CD4-positive, alpha-beta T cell (primary cell): ENCODE results near the gene PIK3AP1. TPM values are rescaled to one million over a fixed set of nuclear protein-coding genes. Genes with fewer than 3 reads are reported as not detected.

Experiments
- ATAC-seq: fragments of 200-7000 bp; cut with Tn5 transposase; one replicate; pipeline ENCODE4 v1.10.0; 2022; ENCODE audit warnings: mild to moderate bottlenecking; ENCODE audit not compliant: poor library complexity
- CTCF ChIA-PET: fragments of 350-600 bp; sonication (Branson Sonifier 250); formaldehyde crosslinking; loops from one replicate; lab custom pipeline; 2021; ENCODE audit warnings: antibody characterized with exemption, inconsistent platforms; lab: Charles Lee
- POLR2A ChIA-PET: fragments of 350-600 bp; sonication (Branson Sonifier 250); formaldehyde crosslinking; loops from one replicate; lab custom pipeline; 2021; ENCODE audit warnings: antibody characterized with exemption, inconsistent platforms; lab: Charles Lee
- DNase-seq, 14 experiments: peaks; one replicate each; pipeline ENCODE4 v3.0.0-alpha.2; 2013 to 2020; ENCODE audit warnings: mixed read lengths in 2 of 14
- H3K27ac ChIP-seq, 2 donors: one replicate each; pipeline versions ENCODE4 v1.5.1 to v1.7.0; 2013; ENCODE audit warnings: low read length in 2 of 2, low read depth in 1 of 2, mild to moderate bottlenecking in 1 of 2
- H3K27me3 ChIP-seq, 2 experiments: 1 replicate in 1 of 2; 2 replicates in 1 of 2; pipeline versions ENCODE4 v1.6.1 to v1.7.0; 2013; ENCODE audit warnings: low read length in 2 of 2, control low read depth in 1 of 2, mild to moderate bottlenecking in 1 of 2, moderate library complexity in 1 of 2; ENCODE audit not compliant: insufficient read depth in 2 of 2, control insufficient read depth in 1 of 2
- H3K36me3 ChIP-seq: one replicate; pipeline ENCODE4 v1.6.1; 2013; ENCODE audit warnings: low read length, control low read depth; ENCODE audit not compliant: insufficient read depth
- H3K4me1 ChIP-seq: one replicate; pipeline ENCODE4 v1.6.1; 2013; ENCODE audit warnings: low read length, control low read depth; ENCODE audit not compliant: insufficient read depth
- H3K4me3 ChIP-seq: one replicate; pipeline ENCODE4 v1.5.1; 2013; ENCODE audit warnings: mild to moderate bottlenecking, low read length, moderate library complexity
- H3K9me3 ChIP-seq, 2 experiments: 1 replicate in 1 of 2; 2 replicates in 1 of 2; pipeline versions ENCODE4 v1.6.1 to v1.7.0; 2013; ENCODE audit warnings: low read length in 2 of 2, mild to moderate bottlenecking in 2 of 2, control low read depth in 1 of 2, moderate library complexity in 1 of 2; ENCODE audit not compliant: control insufficient read depth in 1 of 2, insufficient read depth in 1 of 2
- H3K27ac Mint-ChIP-seq: one replicate; pipeline ENCODE4 v1.8.0; 2020; ENCODE audit warnings: mixed read lengths
- H3K27me3 Mint-ChIP-seq: one replicate; pipeline ENCODE4 v1.8.0; 2021; ENCODE audit warnings: mixed read lengths
- H3K36me3 Mint-ChIP-seq: one replicate; pipeline ENCODE4 v1.8.0; 2021; ENCODE audit warnings: low read depth, mixed read lengths
- H3K4me1 Mint-ChIP-seq: one replicate; pipeline ENCODE4 v1.8.0; 2021; ENCODE audit warnings: low read depth, mixed read lengths
- H3K4me3 Mint-ChIP-seq: one replicate; pipeline ENCODE4 v1.8.0; 2020; ENCODE audit warnings: mild to moderate bottlenecking, mixed read lengths
- H3K9me3 Mint-ChIP-seq: one replicate; pipeline ENCODE4 v1.8.0; 2020; ENCODE audit warnings: mixed read lengths
- CTCF ChIP-seq: fragments of 200-600 bp; IDR thresholded peaks from one replicate; pipeline ENCODE4 v1.8.0; 2022; ENCODE audit warnings: antibody characterized with exemption, mild to moderate bottlenecking
- intact Hi-C, 2 experiments: fragments of 100-400 bp; cut with DNase I in 1 of 2; cut with micrococcal nuclease in 1 of 2; formaldehyde crosslinking; loops; one replicate each; pipeline versions ENCODE4 v1.15.1 to v1.9.0; 2023 to 2025; cut with DNase I, micrococcal nuclease
- total RNA-seq, 174 experiments: library from RNA in 2 of 174; stranded (reverse) in 2 of 174; gene quantifications; one replicate each; pipeline ENCODE4 v1.2.3 and lab custom pipeline; 2021 to 2026

The PIK3AP1 gene
- total RNA-seq, 2 experiments from 2014 or later, result 0.58 to 0.59 TPM

DNA sequence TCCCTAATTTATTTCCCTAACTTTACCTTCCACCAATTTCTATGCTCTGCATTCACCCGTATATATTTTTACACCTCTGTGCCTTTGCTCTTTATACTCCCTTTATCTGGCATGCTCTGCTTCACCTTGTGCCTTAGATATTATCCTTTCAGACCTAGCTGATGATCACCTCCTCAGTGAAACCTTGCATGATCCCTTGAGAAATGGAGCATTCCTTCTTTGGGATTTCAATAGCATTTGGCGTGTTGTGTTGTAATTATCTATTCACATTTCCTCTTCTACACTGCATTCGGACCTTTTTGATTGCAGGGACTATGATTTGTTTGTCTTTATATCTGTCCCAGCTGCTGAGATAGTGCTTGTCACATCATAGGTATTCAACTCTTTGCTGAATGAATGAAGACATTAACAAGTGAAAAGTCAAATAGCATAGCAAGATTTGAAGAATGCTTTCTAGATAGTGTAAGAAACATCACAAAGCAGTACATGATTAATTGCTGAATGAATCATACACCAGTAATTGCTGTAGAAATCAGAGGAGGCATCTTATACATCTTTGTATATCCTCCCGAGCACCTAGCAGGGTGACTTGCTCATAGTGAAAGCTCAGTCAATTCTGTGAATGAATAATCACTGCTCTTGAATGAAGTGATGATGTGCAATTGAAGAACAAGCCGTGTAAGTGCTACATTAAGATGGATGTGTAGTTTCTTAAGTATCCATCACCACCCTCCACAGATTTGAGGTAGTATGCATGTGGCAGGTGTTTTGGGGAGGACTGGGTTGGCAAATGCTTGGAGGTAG lies 131.5 kb downstream of the PIK3AP1 start:
- H3K36me3 ChIP-seq, result no peaks in the 10 kb centered on the region
- ATAC-seq, result no peak
- no peak overlapping the region for H3K27ac ChIP-seq
- Mint-ChIP-seq H3K4me3 (no peak overlapping the region), H3K27me3 (no peaks in the 10 kb centered on the region), H3K9me3 (no peaks in the 10 kb centered on the region), H3K4me1 (peaks cover 31% of the 10 kb centered on the region), H3K36me3 (peaks cover 11% of the 10 kb centered on the region), H3K27ac (no peak overlapping the region)
- intact Hi-C loops, result loop anchor here (5.0 to 10.0 kb wide), 7 partner anchors 67 to 1546 kb away; partner anchors contain the start of genes LCOR (in 1 of the 2), MORN4 (in 1 of the 2) and R3HCC1L (in 1 of the 2)
- POLR2A ChIA-PET, result no interaction called here
- no peaks in the 10 kb centered on the region for H3K27me3 ChIP-seq
- H3K9me3 ChIP-seq, result no peaks in the 10 kb centered on the region
- TF ChIP-seq CTCF, result no peak
- no peak overlapping the region for H3K4me3 ChIP-seq
- H3K4me1 ChIP-seq, result peaks cover 21% of the 10 kb centered on the region
- DNase-seq, result peak in 2 of 14 experiments; percentile 16 to 31
- CTCF ChIA-PET, result no interaction called here

GRCh38 chr10:96588060-96588554 lies 132.2 kb downstream of the PIK3AP1 start:
- Mint-ChIP-seq H3K4me1 (peaks cover 38% of the 10 kb centered on the region), H3K27ac (no peak overlapping the region), H3K36me3 (peaks cover 11% of the 10 kb centered on the region), H3K27me3 (no peaks in the 10 kb centered on the region), H3K4me3 (no peak overlapping the region), H3K9me3 (no peaks in the 10 kb centered on the region)
- peaks cover 28% of the 10 kb centered on the region for H3K4me1 ChIP-seq
- intact Hi-C loops, result loop anchor here (5.0 to 10.0 kb wide), 7 partner anchors 66 to 1547 kb away; partner anchors contain the start of genes LCOR (in 1 of the 2), MORN4 (in 1 of the 2) and R3HCC1L (in 1 of the 2)
- no peaks in the 10 kb centered on the region for H3K27me3 ChIP-seq
- ChIA-PET POLR2A (interaction anchor here (0.6 to 1.4 kb wide), 8 partner anchors 15 to 894 kb away, joined by 3 to 7 read pairs (median 3); partner anchors contain the start of genes TCTN3 and TLL2), CTCF (no interaction called here)
- DNase-seq (no peak), ATAC-seq (peak; percentile 4)
- H3K9me3 ChIP-seq, result no peaks in the 10 kb centered on the region
- H3K4me3 ChIP-seq, result peak overlapping the region; percentile 67
- H3K27ac ChIP-seq, result peak overlapping the region; percentile 96 to 98
- no peak for TF ChIP-seq CTCF
- H3K36me3 ChIP-seq, result no peaks in the 10 kb centered on the region

- Mint-ChIP-seq H3K27me3 (no peaks in the 10 kb centered on the region), H3K9me3 (no peaks in the 10 kb centered on the region), H3K27ac (no peak overlapping the region), H3K4me3 (no peak overlapping the region), H3K4me1 (peaks cover 42% of the 10 kb centered on the region), H3K36me3 (peaks cover 11% of the 10 kb centered on the region)
- H3K27ac ChIP-seq, result peak overlapping the region; percentile 96 to 98
- DNase-seq (peak in 8 of 14 experiments; percentile 39 to 70 (median 46)), ATAC-seq (peak; percentile 40)
- peak overlapping the region; percentile 67 for H3K4me3 ChIP-seq
- no peaks in the 10 kb centered on the region for H3K27me3 ChIP-seq
- no peaks in the 10 kb centered on the region for H3K36me3 ChIP-seq
- peaks cover 34% of the 10 kb centered on the region for H3K4me1 ChIP-seq
- CTCF ChIA-PET, result no interaction called here
- POLR2A ChIA-PET, result interaction anchor here (0.6 to 1.4 kb wide), 8 partner anchors 14 to 894 kb away, joined by 3 to 7 read pairs (median 3); partner anchors contain the start of genes TCTN3 and TLL2
- intact Hi-C loops, result loop anchor here (5.0 to 10.0 kb wide), 7 partner anchors 65 to 1547 kb away; partner anchors contain the start of genes LCOR (in 1 of the 2), MORN4 (in 1 of the 2) and R3HCC1L (in 1 of the 2)
- H3K9me3 ChIP-seq, result no peaks in the 10 kb centered on the region
- no peak for TF ChIP-seq CTCF
Measured at GRCh38 chr10:96587264-96588059, 132.9 kb downstream of the PIK3AP1 start.
